Measurements from ENCODE around the gene GIMAP8.
A peak's percentile ranks its signal among the peaks of the same experiment; 100 is the strongest.

Gene GIMAP8

DNA sequence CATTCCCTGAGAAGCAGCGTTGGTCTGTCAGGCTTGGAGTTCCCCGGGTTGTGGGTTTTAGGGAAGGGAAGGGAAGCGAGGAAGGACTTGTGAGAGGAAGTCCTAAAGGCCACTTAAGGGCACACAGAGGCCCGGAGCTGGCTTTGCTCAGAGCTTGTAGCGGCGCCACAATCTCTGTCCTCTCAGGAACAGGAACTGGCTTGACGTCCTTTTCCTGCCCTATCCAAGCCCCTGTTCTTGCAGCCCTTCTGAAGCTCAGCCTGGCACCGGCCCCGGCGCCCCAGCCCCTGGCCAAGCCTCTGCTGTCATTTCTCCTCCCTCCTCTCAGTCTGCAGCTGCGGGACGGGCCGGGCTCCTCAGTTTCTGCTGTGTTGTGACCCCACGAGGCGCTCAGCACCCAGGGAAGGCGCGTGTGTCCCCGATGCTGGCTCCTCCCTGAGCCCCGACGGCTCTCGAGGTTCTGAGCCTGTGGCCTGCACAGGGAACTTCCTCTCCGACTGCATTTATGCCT, at the start of gene GIMAP8:
Gene GIMAP8, plus strand, starts transcription at position 140 of the 511 bp plus-strand sequence. CDS start 16,069 bp downstream, outside the sequence.
- DNase-seq (ENCODE audit: low spot score), result peak; percentile 48

DNA sequence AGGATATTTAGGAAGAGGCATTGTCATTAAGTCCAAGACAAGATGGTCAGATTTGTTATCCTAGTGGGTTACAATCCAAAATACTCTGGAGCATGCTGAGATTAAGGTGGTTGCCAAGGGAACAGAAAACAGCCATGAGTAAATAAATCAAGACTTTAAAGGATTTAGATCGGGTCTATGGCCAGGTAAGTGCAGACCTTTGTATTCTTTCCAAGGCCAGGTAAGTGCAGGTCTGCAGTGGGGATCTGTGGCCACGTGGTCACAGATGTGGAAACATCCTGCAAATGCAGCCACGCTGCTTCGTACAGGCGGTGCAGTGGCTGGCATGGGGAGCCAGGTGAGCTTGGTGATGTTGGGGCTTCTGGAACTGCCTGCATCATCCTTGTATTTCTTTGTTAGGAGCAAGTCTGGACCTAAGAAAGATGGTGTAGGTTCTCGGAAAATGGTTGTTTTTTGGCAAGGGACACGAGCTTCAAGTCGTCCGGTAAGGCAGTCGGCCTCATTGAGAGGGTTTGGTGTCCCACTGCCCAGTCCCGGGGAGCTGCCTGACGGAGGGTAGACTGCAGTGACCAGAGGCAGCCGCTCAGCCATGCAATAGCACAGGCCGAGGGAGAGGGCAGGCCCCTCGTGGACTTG, 49.5 kb upstream of the GIMAP8 start:
- DNase-seq (ENCODE audit: low spot score), result no peak

DNA sequence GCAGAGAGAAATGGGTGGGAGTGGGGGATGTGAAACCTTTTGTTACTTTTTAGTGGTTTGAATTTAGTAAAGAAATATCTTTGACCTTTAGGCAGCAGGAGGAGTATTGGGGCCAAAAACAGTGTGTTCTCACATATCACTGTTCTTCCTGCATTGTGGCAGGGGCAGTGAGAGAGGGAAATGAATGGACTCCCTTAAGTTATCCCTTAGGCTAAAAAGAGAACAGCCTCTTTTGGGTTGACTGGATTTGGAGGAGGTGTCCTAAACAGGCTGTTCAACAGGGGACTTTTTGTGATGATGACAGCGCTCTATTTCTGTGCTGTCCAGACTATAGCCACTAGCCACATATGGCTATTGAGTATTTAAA, 49.0 kb upstream of the GIMAP8 start:
- DNase-seq (ENCODE audit: low spot score), result no peak

DNA sequence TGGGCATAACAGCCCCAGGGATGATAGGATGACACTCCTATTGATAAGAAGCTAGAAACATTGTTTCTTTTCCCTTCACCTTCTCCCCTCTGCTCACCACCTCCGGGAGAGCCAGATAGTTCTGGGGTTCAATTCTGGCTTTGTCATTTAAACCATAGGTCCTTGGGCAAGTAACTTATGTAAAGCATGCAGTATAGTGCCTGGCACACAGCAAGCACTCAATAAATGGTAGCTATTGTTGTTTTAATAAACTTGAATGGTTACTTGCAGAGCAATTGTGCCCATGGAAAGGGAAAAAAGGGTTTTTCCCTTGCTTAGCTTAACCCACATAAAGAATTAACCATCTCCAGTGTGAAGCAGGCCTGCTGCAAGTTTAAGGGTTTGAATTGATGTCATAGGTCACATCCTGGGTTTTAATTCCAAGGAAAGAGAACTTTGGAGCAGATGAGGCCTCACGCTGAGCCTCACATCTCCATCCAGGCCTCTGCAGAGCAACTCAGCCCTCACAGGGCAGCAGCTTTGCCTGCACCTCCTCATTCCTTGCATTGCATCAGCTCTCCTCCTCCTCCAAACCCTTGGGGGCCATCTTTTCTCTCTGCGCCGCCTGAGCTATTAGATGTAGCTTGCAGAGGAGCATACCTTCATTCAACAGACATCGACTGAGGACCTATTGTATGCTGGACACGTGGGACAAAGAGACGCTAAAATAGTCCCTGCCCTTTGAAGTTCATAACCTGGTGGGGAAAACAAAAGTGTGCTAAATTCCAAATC, 48.4 kb upstream of the GIMAP8 start:
- no peak for DNase-seq (ENCODE audit: low spot score)

- DNase-seq (ENCODE audit: low spot score), result no peak
Measured at GRCh38 chr7:150402671-150403321, 47.6 kb upstream of the GIMAP8 start.

- DNase-seq (ENCODE audit: low spot score), result no peak
Measured at GRCh38 chr7:150403376-150404171, 46.9 kb upstream of the GIMAP8 start.

- DNase-seq (ENCODE audit: low spot score), result no peak
Measured at GRCh38 chr7:150404172-150404804, 46.1 kb upstream of the GIMAP8 start.

GRCh38 chr7:150404805-150405583, 45.4 kb upstream of the GIMAP8 start:
- DNase-seq (ENCODE audit: low spot score), result peak; percentile 83

DNA sequence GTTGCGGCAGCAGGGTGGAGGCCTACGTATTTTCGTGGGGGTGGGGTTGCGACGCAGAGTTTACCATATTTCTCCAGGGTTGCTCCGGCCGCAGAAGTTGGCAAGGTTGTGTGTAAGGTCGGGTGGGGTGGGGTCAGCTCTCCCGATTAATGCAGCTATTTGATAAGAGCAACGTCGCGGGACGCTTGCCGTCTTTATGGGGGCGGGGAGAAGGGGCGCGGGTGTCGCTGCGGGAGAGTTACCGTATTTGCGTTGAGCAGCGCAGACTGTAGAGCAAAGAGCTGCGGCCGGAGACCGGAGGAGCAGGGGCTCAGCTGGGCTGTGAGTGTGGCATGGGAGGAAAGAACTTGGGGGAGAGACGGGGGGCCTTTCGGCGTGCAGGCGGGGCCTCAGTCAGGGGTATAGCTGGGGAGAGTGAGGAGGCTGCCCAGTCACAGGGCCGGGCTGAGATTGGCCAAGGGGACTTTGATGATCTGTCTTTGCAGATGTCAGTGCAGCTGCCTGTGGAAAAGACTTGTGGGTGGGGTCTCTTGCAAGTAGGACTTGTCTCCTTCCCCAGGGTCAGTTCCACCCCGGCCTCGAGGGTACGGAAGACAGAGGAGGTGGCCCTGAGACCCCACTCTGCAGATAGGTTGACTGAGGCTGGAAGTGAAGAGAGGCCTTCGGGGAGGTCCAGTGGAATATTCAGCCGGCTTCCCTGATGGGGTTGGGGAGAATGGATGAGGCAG, 44.7 kb upstream of the GIMAP8 start:
- DNase-seq (ENCODE audit: low spot score), result peak; percentile 31

DNA sequence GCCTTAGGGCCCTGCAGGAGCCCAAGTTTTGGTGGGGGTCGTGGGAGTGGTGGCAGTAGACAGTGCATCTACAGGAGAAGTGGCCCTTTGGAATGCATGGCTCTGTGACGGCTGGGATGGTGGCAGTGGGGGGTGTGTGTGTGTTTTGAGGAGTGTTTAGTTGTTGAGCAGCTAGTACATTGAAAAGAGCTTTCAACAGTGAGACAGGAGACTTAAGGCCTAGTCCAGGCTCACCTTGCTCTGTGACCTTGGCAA, 44.2 kb upstream of the GIMAP8 start:
- no peak for DNase-seq (ENCODE audit: low spot score)

DNA sequence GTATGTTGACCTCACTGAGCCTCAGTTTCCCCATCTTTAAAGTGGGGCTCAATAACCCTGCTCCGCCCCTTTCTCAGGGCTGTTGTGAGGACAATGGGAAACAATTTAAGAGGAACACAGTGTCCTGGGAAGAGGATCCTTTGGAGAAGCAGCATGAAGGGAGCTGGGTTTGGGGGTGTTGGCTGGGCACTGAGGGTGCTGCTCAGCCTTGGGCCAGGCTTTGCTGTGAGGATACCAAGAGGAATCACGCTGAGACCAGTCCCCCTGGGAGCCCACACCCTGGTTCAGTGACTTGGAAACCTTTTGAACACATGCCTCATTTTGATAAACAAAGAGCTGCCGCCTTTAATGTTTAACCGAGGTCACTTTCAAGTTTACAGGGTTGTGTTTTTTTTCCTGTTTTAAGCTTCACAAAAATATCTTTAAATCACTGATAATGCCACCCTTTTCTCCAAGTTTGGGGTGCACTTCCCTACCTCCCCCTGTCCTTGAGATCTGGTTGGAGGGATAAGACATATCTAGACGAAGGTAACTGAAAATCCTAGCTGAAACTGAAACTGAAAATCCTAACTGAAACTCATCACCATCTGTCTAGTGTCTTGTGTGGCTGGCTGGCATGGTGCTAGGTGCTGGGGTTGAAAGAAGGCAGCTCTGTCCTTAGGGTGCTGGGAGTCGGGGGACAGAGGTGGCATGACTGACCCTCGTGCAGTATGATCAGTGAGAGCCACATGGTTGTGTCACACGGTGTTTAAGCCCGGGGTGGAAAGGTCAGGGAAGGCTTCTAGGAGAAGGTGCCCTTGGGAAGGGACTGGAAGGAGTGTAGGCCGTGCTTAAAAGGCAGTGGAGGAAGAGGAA, 43.6 kb upstream of the GIMAP8 start:
- DNase-seq (ENCODE audit: low spot score), result peak; percentile 75

- no peak for DNase-seq (ENCODE audit: low spot score)
Measured at GRCh38 chr7:150407588-150408392, 42.6 kb upstream of the GIMAP8 start.

DNA sequence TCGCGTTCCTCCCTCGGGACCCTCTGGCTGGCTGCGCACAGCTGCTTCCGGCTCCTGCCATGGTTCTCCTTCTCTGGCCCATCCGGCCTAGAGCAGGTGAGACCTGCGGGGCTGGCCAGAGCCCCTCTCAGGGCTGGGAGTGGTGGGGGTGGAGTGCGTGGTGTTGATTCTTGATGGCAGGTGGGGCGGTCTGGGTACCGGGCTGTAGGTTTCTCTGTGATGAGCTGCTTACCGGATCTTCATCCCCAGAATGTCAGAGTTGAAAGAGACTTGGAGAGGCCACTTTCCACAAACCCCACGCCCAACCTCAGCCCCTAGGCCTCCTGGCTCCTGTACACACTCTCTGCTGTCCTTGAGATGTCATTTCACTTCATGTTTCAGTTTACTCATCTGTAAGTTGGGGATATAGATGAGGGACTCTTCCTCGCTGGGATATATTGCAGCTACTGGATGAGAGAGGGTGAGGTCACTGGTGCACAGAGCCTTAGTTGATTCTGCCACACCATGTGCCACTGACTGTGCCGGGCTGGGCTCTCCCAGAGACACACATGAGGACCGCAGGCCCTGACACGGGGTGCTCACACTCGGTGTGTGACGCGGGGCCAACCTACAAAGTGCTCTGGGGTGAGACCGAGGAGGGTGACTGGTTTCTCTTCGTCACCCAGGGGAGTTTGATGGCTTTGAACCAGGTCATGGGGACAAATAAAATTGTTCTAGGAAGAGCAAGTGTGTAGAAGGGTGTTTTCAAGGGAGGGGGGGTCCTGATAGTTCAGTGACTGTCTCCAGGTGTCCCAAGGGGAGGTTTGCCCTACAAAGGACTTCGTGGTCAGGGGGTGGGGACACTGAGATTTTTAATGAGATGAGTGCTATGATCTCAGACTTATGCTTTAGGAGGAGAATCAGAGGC, 41.8 kb upstream of the GIMAP8 start:
- no peak for DNase-seq (ENCODE audit: low spot score)

DNA sequence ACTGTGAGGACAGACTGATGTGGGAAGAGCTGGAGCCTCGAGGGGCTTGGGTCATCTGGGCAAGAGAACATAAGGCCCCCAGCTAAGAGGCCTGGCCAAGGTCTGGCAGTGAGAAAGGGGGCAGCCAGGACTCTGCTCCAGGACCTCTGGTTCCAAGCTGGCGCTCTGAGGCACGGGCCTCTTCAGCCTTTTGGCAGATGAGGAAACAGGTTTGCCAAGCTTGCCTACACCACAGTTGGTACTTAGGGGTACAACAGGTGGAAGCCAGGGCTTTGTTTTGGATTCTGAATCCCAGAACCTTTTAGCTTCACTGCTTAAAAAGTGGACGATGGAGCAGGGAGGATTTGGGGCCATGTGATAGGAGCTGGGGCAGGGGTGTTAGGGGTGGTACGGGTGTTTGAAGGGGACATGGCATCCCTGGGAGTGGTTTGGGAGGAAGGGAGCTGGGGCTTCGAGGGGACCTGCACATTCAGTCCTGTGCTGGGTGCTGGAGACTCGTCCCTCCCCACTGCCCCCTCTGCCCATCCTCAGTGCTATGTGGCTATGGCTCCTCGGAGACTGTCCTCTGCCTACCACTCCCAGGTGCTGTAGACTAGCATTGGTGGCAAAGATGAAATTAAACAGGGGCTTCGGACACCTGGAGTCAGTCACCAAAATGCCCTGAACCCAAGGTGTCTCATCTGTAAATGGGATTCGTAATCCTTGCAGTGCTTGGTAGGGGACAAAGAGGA, 41.0 kb upstream of the GIMAP8 start:
- no peak for DNase-seq (ENCODE audit: low spot score)

- no peak for DNase-seq (ENCODE audit: low spot score)
Measured at GRCh38 chr7:150410131-150410530, 40.3 kb upstream of the GIMAP8 start.

DNA sequence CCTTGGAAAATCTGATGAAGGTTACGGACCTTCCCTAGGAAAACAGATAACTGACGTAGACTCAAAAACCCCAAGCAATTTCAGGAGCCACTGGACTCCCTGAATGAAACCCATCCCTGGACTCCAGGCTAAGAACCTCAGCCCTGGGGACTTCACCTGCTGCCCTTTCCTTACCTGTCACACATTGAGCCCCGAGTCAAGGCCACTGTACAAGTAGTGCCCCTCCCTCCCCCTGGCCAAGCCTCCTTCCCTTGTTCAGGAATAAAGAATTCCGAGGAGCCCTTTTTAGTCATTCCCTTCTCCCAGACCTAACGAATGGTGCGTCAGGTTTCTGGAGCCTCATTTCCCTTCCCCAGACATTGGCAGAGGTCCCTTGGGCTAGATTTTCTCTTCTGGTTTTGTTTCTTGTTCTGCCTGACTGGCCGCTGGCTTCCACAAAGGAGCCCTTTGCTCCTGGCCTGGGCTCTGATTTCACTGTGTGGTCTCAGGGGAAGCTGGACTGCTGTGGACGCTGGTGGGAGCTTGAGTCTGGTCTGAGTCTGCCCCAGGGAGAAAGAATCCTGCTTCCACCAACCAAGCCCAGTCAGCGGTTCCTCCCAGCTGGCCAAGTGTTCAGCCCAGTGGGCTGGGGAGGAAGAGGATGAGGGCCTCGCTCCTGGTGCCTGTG, 39.6 kb upstream of the GIMAP8 start:
- DNase-seq (ENCODE audit: low spot score), result no peak
